ENCODE data around the gene GGTA1.
"Not testable (repeated sequence)": the region's sequence is repeated elsewhere in the genome, so short reads cannot be mapped to it uniquely, and the experiment has no call there.

Gene GGTA1

DNA sequence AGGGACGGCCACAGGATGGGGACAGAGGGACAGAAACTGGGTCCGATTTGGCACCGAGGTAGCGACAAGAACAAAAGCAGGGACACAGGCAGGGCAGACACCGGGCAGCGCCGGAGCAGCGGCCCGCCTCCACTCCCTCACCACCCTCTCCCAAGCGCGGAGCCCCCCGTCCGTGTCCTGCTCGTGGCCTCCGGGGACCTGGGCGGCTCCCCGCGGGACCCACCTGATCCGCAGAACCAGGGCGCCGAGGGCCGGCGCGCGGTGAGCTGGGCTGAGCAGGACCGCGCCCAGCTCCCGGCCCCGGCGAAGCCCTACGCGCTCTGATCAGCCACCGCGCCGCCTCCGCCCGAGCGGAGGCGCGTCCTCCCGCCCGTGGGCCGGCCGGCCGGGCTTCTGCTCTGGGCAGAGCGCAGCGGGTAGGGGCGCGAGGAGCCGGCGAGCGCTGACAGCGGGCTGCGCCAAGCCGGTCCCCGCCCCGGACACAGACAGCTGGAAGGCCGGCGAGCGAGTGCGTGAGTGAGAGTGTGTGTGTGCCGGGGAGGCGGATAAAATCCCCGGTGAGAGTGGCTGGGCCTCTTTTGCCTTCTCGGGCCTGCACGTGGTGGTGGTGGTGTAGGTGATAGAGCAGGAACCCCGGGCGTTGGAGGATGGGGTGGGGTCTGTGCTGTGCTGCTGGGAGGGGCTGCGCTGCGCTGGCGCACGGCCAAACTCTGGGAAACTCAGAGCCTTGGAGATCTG, at the start of gene GGTA1:
Gene GGTA1 (minus strand): TSS at position 418 of the 738 bp plus-strand sequence. CDS start 31,922 bp downstream, outside the sequence.
- DNase-seq = peak; percentile 43

DNA sequence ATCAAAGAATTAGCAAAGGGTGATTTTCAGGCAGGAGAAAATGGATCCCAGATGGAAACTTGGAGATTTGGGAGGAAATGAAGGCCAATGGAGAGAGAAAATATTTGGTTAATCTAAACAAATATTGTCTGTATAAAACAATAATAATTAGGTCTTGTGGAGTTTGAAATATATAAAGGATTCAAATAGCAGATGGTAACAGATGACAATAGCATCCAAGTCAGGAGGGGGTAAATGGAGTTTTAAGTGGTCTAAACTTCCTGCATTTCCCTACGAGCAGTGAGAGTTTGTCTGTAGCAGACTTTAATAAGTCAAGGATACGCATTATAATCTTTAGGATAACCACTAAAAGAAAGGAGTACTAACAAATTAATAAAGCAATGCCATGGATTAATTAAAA, 49.0 kb upstream of the GGTA1 start:
- DNase-seq = no peak

GRCh38 chr9:121545875-121546423, 46.3 kb upstream of the GGTA1 start:
- DNase-seq = peak; percentile 90

DNA sequence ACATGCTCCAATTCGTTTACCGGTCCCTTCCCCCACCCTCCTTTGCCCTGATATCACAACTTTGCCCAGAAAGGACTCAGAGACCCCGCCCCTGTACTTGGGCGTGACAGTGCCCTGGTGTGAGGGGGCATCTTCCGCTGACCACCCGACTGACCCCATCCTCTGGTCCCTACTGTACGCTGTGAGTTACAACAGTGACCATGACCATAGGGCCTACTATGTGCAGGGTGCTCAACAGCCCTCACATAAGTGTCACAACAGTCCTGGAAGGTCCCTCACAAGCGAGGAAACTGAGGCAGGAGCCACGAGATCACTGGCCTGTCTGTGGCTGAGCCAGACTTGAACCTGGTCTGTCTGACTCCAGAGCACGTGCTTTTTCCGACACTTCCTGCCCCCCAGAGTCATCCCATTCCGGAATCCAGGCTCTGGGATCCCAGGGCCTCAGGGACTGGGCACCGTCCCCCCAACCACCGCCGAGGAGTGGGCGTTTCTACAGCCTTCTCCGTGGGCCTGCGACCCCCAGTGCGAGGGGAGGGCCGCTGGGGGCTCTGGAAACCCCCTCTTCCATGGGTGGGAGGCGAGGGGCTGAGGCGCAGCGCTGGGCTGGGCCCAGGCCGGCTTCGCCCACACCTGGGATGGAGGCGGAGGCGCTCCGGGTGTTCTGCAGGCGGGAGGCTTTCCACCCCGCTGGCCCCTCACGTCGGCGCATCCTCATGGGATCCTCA, 45.7 kb upstream of the GGTA1 start:
- no peak for DNase-seq

DNA sequence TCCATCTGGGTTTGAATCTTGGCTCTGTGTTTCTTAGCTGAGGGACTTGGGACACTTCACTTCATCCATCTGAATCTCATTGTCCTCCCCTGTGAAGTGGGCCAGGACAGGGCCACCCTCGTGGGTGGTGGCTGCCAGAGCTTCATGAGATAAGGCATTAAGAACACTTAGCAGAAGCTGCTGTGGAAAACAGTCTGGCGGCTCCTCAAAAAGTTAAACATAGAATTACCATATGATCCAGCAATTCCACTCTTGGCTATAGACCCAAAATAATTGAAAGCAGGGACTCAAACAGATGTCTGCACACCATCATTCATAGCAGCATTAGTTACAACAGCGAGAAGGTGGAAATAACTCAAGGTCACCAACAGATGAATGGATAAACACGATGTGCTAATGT, 42.4 kb upstream of the GGTA1 start:
- DNase-seq = no peak

DNA sequence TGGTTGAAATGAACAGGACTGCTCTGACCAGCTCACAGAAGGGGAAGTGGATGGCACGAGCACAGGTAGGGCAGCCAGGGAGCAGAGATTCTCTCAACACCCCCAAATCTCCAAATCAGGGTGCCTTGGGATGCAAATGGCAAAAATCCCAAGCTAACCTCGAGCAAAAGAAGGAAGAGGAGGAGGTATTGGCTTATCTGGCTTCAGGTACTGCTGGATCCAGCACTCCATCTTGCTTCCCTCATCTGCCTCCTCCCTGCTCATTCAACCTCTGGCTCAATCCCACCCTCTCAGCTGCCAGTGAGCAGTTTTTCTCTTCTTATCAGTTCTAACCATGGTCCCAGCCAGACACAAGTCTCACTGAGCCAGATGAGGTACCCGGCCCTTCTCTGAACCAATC, 41.6 kb upstream of the GGTA1 start:
- DNase-seq = no peak

GRCh38 chr9:121538221-121538620, 38.6 kb upstream of the GGTA1 start:
- DNase-seq = no peak

DNA sequence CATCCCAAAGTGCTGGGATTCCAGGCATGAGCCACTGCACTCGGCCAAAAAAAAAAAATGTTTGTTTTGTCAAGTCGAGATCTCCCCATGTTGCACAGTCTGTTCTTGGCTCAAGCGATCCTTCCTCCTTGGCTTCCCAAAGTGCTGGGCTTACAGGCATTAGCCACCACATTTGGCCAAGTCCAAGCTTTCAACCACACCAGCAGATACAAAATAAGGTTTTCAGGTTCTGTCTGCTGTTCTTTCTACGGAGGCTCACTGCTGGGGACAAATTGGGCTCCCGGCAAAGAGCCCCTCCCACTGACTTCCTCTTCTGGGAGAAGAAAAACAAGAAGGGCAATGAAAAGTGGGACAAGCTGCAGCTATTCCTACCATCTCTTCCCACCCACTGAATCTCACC, 37.6 kb upstream of the GGTA1 start:
- no peak for DNase-seq

GRCh38 chr9:121532881-121533280, 33.2 kb upstream of the GGTA1 start:
- no peak for DNase-seq

- peak; percentile 97 for DNase-seq
Observed at GRCh38 chr9:121529237-121529987, 29.8 kb upstream of the GGTA1 start.

GRCh38 chr9:121528642-121529041, 29.0 kb upstream of the GGTA1 start:
- no peak for DNase-seq

- DNase-seq = no peak
Observed at GRCh38 chr9:121527371-121527770, 27.7 kb upstream of the GGTA1 start.

DNA sequence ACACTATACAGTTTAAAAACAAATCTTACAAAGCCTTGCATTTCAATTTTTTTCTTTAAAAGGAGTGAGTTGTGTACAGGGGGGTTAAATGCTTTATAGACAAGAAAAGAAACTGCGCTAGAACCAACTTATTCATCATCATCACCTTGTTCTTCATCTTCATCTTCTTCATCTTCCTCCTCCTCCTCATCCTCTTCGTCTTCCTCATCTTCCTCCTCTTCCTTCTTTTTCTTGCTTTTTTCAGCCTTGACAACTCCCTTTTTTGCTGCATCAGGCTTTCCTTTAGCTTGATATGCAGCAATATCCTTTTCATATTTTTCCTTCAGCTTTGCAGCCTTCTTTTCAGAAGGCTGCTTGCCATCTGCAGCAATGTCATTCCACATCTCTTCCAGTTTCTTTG, 20.0 kb upstream of the GGTA1 start:
- not testable (repeated sequence) for DNase-seq

DNA sequence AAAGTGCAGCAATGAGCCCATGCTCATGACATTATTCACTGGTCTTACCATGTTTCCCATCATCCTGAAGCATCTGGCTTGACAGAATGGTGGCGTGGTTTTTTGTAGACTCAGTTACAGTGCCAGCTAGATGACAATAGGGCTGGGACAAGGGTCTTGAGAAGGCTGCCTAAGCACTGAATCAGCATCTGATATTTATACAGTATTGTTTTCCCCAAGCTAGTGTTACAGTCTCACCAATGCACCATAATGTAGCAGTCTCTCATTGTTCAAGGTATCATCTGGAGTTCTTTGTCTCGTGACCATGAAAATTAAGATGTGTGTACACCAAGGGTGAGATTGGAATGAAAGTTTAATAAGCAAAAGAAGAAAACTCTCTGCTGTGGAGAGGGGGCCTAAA, 19.0 kb upstream of the GGTA1 start:
- no peak for DNase-seq

DNA sequence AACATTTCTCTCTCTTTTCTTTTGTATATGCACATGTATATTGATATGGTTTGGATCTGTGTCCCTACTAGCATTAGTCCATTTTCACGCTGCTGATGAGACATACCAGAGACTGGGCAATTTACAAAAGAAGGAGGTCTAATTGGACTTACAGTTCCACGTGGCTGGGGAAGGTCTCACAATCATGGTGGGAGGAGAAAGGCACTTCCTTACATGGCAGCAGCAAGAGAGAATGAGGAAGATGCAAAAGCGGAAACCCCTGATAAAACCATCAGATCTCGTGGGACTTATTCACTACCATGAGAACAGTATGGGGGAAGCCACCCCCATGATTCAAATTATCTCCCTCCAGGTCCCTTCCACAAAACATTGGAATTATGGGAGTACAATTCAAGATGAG, 13.5 kb upstream of the GGTA1 start:
- not testable (repeated sequence) for DNase-seq

DNA sequence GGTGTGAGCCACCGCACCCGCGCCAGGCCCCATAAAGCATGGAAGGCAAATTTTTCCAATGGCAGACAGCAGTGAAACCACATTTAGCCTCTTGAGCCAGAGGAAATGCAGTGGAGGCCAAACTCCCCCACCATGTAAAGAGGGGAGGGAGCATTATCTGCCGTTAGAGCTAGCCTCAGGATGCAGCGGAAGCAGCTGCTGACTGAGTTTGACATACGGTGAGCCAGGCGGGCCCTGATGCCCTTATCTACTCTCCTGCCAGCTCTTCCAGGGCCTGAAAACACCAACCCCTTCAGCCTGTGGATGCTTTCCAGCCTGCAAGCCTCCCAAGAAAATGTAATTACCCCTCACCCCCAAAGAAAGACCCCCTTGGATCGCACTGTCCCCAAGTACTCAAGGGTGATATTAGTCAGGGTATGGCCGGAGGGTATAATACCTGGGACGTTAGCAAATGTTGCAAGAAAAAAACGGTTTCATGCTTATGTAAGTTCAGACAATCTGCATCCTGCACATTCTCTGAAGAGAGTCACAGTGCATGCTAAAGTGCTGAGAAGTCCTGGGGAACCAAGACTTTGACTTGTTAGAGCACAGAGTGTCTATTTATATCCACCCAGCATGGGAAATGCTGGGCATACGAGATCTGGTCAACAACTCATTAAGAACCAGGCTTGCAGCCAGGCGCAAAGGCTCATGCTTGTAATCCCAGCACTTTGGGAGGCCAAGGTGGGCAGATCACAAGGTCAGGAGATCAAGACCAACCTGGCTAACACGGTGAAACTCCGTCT, 11.3 kb upstream of the GGTA1 start:
- DNase-seq = no peak

DNA sequence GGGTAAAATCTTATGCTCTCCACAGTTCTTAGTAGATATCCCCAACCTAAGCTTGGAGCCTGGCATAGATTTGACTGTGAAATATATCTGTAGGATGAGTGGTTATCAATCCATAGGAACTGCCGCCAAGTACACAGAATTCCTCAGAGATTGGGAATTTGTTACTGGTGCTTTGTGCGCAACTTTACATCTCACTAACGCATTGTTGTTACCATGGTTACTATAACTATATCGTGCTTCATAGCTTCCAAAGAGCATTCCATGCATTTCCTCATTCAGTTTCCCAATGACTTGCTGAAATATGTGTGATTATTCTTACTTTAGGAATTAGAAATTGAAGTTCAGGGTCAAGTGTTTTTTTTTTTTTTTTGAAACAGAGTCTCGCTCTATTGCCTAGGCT, 9.5 kb upstream of the GGTA1 start:
- DNase-seq = peak; percentile 54

- no peak for DNase-seq
Observed at GRCh38 chr9:121508415-121508814, 8.8 kb upstream of the GGTA1 start.

- DNase-seq = peak; percentile 42
Observed at GRCh38 chr9:121505903-121506735, 6.5 kb upstream of the GGTA1 start.

GRCh38 chr9:121503444-121503843, 3.8 kb upstream of the GGTA1 start:
- DNase-seq = peak; percentile 21

DNA sequence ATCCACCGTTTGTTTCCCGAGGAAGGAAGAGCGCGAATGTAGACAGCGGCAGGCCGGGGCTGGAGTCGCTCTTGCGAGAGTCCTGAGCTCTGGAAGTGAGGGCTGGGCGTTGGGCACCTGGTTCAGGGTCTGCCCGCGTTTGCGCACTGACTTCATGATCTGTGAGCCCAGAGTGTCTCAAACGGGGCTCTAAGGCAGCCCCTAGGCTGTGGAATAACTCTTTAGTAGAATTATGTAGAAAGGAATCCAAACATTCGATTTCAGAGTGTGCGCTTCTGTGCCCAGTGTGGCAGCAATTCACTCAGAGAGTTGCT, 478 bp upstream of the GGTA1 start:
- no peak for DNase-seq

- DNase-seq = no peak
Observed at GRCh38 chr9:121499177-121499426, 542 bp downstream of the GGTA1 start.
